HG03575 (cell line): ENCODE measurements around the gene ENKUR.
"Not testable (repeated sequence)": the region's sequence is repeated elsewhere in the genome, so short reads cannot be mapped to it uniquely, and the experiment has no call there.

Experiments
- ATAC-seq: cut with Tn5 transposase; IDR thresholded peaks from one replicate; pipeline ENCODE4 v1.9.1; 2021; ENCODE audit not compliant: unreplicated experiment, insufficient number of reproducible peaks, low FRiP score; ENCODE audit errors: extremely low read depth

Gene ENKUR

GRCh38 chr10:25028711-25029110, 12.8 kb upstream of the ENKUR start:
- no peak for ATAC-seq

GRCh38 chr10:25026463-25026862, 10.5 kb upstream of the ENKUR start:
- no peak for ATAC-seq

- ATAC-seq, result no peak
Measured at GRCh38 chr10:25024528-25024927, 8.6 kb upstream of the ENKUR start.

GRCh38 chr10:25023278-25023677, 7.3 kb upstream of the ENKUR start:
- ATAC-seq, result no peak

GRCh38 chr10:25018703-25019102, 2.7 kb upstream of the ENKUR start:
- no peak for ATAC-seq

GRCh38 chr10:25017661-25018060, 1.7 kb upstream of the ENKUR start:
- ATAC-seq, result no peak

- no peak for ATAC-seq
Measured at GRCh38 chr10:25017154-25017590, 1.2 kb upstream of the ENKUR start.

- ATAC-seq, result peak; percentile 96
Measured at GRCh38 chr10:25016376-25017153, 607 bp upstream of the ENKUR start, which contains the start of gene THNSL1. Gene THNSL1 (plus strand): TSS chr10:25016612. CDS start chr10:25023224, 6,612 bp downstream.

- no peak for ATAC-seq
Measured at GRCh38 chr10:25014579-25014978, 1.4 kb downstream of the ENKUR start.

- not testable (repeated sequence) for ATAC-seq
Measured at GRCh38 chr10:25011591-25011990, 4.4 kb downstream of the ENKUR start.

GRCh38 chr10:24998044-24998443, 17.9 kb downstream of the ENKUR start:
- ATAC-seq, result no peak

- no peak for ATAC-seq
Measured at GRCh38 chr10:24995072-24995471, 20.9 kb downstream of the ENKUR start.

GRCh38 chr10:24993237-24993958, 22.6 kb downstream of the ENKUR start:
- no peak for ATAC-seq

- ATAC-seq, result no peak
Measured at GRCh38 chr10:24992512-24993133, 23.3 kb downstream of the ENKUR start.

- ATAC-seq, result no peak
Measured at GRCh38 chr10:24991298-24991697, 24.7 kb downstream of the ENKUR start.

- ATAC-seq, result no peak
Measured at GRCh38 chr10:24989867-24990266, 26.1 kb downstream of the ENKUR start.

GRCh38 chr10:24988831-24989640, 26.9 kb downstream of the ENKUR start:
- ATAC-seq, result no peak

GRCh38 chr10:24984906-24985305, 31.1 kb downstream of the ENKUR start:
- ATAC-seq, result no peak

GRCh38 chr10:24983946-24984345, 32.0 kb downstream of the ENKUR start:
- no peak for ATAC-seq
